Measurements from ENCODE around the gene SKAP1. TPM values are rescaled to one million over a fixed set of nuclear protein-coding genes. Genes with fewer than 3 reads are reported as not detected.

SKAP1 gene
- total and polyA plus RNA-seq, 2 experiments from 2014 or later = 0.27 TPM; not detected in 1

GRCh38 chr17:48391444-48391843 lies 38.6 kb downstream of the SKAP1 start:
- no peaks in the 10 kb centered on the region for H3K4me1 ChIP-seq (ENCODE audit: insufficient read depth)
- no peak overlapping the region for H3K4me2 ChIP-seq
- Mint-ChIP-seq H3K36me3 (ENCODE audit: low read depth) (no peaks in the 10 kb centered on the region), H3K27me3 (ENCODE audit: insufficient read depth, low read depth, poor library complexity) (no peaks in the 10 kb centered on the region), H3K4me3 (no peak overlapping the region), H3K9me3 (no peaks in the 10 kb centered on the region), H3K4me1 (peaks cover 2% of the 10 kb centered on the region; the same call in 1 of the 3 replicates), H3K27ac (no peak overlapping the region)
- ATAC-seq (no peak), DNase-seq (ENCODE audit: low spot score) (no peak)
- no peak overlapping the region for H3K4me3 ChIP-seq
- no peaks in the 10 kb centered on the region for H3K27me3 ChIP-seq (ENCODE audit: insufficient read depth)
- no peak overlapping the region for H3K27ac ChIP-seq (ENCODE audit: low read depth)
- H2AFZ ChIP-seq = no peak overlapping the region
- H3K79me2 ChIP-seq (replicated peaks; ENCODE audit: insufficient read depth) = no peaks in the 10 kb centered on the region
- H3K9me2 ChIP-seq (ENCODE audit: insufficient read depth) = no peaks in the 10 kb centered on the region
- H3K36me3 ChIP-seq (ENCODE audit: insufficient read depth) = no peaks in the 10 kb centered on the region
- no peak for TF ChIP-seq ETS1 (IDR thresholded peaks at IDR 0.05)
- TF ChIP-seq STAT1 (IDR thresholded peaks at IDR 0.05; ENCODE audit: unreplicated experiment) = no peak
- no peak for TF ChIP-seq CREB1 (CRISPR knock-in tag; IDR thresholded peaks at IDR 0.05; ENCODE audit: low read depth)
- TF ChIP-seq ZNF114 (CRISPR knock-in tag; IDR thresholded peaks at IDR 0.05) = no peak
- no peak for TF ChIP-seq EZH2 (IDR thresholded peaks at IDR 0.05; ENCODE audit: low read depth, unreplicated experiment)
- TF ChIP-seq POLR2AphosphoS5 (IDR thresholded peaks at IDR 0.05; ENCODE audit: low read depth) = no peak
- TF ChIP-seq EZH2phosphoT487 (IDR thresholded peaks at IDR 0.05; ENCODE audit: unreplicated experiment) = no peak
- TF ChIP-seq ZNF462 (CRISPR knock-in tag; IDR thresholded peaks at IDR 0.05) = no peak
- TF ChIP-seq CTCF (conservative IDR thresholded peaks at IDR 0.05; ENCODE audit: low read depth in 2 of 2) = no peak
- no peak for TF ChIP-seq JUNB (IDR thresholded peaks at IDR 0.05; ENCODE audit: unreplicated experiment)
- TF ChIP-seq REST (IDR thresholded peaks at IDR 0.05; ENCODE audit: unreplicated experiment) = no peak
- TF ChIP-seq NANOG (IDR thresholded peaks at IDR 0.05; ENCODE audit: borderline replicate concordance) = no peak
- TF ChIP-seq ZNF331 (CRISPR knock-in tag; IDR thresholded peaks at IDR 0.05; ENCODE audit: low read depth) = no peak
- H3F3A ChIP-seq (replicated peaks; ENCODE audit: low read depth) = no peaks in the 10 kb centered on the region
- H4K20me1 ChIP-seq (replicated peaks; ENCODE audit: insufficient read depth) = no peaks in the 10 kb centered on the region

Data from GM23338 (cell line).